Stomach (tissue), 4 donors: ENCODE measurements around the gene DIPK1B.

Experiments used
- POLR2A ChIP-seq, 4 donors: fragments of 450-650 bp; IDR thresholded peaks; one replicate each; pipeline ENCODE4 v1.6.1; 2016; ENCODE audit warnings: antibody characterized with exemption in 4 of 4, control low read depth in 2 of 4, mild to moderate bottlenecking in 1 of 4, moderate library complexity in 1 of 4
- TF ChIP-seq, protein P1 (sequence below), 7 experiments: fragments of 450-650 bp in 4 of 7; fragments of 200-600 bp in 3 of 7; sonication (generic) in 3 of 7; IDR thresholded peaks; one replicate each; pipeline ENCODE4 v1.5.1; 2016 to 2019; ENCODE audit warnings: antibody characterized with exemption in 7 of 7, control low read depth in 2 of 7, mild to moderate bottlenecking in 1 of 7

DNA sequence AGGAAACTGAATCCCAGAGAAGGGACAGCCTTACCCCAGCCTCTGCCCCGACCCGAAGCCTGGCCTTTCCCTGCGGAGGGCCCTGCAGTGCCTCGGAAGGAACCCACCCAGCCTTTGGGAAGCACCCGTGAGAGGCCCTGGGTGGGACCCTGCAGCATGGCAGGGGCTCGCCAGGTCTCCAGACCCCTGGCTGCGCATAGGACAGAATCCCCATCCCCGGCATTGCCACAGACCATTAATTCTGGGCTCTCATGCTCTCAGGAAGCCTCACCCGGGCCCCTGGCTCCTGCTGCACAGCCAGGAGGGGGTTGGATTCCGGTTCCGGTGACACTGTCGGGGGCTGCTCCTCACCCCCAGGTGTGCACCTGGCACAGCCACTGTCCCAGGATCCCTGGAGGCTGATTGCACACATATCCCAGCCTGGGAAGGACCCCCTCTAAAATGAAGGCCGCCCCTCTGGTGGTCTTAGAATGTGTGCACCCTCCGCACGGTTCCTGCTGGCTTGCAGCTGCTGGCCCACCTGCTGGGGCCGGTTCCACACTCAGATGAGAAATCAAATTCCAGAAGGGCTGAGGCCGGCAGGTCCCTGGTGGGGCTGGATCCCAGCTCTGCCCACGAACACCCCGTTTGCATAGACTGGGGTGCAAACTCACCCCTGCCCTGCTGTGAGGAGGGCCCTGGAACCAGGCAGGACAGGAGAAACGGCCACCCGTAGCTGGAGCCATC, 45.0 kb upstream of the DIPK1B start:
- no peak for TF ChIP-seq POLR2A (IDR thresholded peaks at IDR 0.05)
- TF ChIP-seq, protein P1, sequence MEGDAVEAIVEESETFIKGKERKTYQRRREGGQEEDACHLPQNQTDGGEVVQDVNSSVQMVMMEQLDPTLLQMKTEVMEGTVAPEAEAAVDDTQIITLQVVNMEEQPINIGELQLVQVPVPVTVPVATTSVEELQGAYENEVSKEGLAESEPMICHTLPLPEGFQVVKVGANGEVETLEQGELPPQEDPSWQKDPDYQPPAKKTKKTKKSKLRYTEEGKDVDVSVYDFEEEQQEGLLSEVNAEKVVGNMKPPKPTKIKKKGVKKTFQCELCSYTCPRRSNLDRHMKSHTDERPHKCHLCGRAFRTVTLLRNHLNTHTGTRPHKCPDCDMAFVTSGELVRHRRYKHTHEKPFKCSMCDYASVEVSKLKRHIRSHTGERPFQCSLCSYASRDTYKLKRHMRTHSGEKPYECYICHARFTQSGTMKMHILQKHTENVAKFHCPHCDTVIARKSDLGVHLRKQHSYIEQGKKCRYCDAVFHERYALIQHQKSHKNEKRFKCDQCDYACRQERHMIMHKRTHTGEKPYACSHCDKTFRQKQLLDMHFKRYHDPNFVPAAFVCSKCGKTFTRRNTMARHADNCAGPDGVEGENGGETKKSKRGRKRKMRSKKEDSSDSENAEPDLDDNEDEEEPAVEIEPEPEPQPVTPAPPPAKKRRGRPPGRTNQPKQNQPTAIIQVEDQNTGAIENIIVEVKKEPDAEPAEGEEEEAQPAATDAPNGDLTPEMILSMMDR (IDR thresholded peaks at IDR 0.05), result no peak
